GM21515 (cell line): ENCODE results near the gene KANK2.

Source experiments
- ATAC-seq: cut with Tn5 transposase; IDR thresholded peaks from one replicate; pipeline ENCODE4 v1.9.1; 2021; ENCODE audit not compliant: unreplicated experiment

KANK2 gene

DNA sequence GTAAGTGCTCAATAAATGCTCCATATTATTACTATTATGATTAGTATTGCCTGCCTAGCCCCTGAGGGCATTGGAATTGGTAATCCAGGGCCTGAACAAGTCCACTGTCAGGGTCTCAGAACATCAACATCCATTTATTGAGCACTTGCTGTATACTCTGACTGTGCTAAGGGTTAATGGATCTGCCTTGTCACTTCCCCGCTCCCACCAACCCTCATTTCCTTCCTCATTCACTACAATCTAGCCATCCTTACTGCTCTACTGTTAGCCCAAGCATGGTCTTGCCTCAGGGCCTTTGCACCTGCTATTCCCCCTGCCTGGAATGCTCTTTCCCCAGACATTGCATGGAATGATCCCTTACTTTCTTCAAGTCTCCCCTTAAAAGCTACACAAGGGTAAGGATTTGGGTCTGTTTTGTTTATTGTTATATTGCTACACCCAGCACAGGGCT is 29.4 kb upstream of the KANK2 start:
- ATAC-seq: no peak

- no peak for ATAC-seq
Measured at GRCh38 chr19:11225815-11226214, 28.5 kb upstream of the KANK2 start.

DNA sequence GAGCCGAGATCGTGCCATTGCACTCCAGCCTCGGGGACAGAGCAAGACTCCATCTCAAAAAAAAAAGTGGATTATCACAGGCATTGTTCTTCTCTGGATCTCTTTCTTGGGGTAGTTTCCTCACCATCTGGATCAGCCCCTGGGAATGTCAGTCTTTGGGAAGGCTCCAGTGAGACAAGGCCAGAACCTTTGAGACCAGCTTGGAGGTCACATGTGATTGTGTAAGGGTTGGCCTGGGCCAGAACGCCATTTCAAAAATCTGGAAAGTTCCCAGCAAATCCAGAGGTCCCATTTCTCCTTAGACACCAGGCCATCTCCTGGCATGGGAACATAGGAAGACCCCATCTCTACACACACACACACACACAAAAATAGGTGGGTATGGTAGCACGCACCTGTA is 27.8 kb upstream of the KANK2 start:
- no peak for ATAC-seq

GRCh38 chr19:11224429-11224828 is 27.1 kb upstream of the KANK2 start:
- ATAC-seq: no peak

GRCh38 chr19:11223200-11223599 is 25.9 kb upstream of the KANK2 start:
- no peak for ATAC-seq

GRCh38 chr19:11221082-11221598 is 23.8 kb upstream of the KANK2 start:
- no peak for ATAC-seq

DNA sequence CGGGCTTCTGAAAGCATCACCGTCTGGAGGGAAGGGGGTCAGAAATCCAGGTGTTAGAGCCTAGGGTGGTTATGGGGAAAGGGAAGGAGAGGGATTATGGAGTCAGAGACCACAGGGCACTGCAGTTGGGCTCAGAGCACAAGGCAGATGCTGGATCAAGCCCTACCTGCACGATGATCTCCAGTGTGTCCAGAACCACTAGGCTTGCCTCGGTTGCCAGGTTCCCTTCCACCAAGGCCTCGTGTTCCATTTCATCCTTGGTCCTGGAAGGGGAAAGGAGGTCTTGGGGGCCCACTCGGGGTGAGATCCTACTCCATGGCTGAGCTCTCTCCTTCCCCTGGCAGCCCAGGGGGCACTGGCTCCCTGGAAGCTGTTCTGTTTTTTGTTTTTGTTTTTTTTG is 17.0 kb upstream of the KANK2 start:
- no peak for ATAC-seq

GRCh38 chr19:11210656-11210928 is 13.2 kb upstream of the KANK2 start:
- ATAC-seq: no peak

DNA sequence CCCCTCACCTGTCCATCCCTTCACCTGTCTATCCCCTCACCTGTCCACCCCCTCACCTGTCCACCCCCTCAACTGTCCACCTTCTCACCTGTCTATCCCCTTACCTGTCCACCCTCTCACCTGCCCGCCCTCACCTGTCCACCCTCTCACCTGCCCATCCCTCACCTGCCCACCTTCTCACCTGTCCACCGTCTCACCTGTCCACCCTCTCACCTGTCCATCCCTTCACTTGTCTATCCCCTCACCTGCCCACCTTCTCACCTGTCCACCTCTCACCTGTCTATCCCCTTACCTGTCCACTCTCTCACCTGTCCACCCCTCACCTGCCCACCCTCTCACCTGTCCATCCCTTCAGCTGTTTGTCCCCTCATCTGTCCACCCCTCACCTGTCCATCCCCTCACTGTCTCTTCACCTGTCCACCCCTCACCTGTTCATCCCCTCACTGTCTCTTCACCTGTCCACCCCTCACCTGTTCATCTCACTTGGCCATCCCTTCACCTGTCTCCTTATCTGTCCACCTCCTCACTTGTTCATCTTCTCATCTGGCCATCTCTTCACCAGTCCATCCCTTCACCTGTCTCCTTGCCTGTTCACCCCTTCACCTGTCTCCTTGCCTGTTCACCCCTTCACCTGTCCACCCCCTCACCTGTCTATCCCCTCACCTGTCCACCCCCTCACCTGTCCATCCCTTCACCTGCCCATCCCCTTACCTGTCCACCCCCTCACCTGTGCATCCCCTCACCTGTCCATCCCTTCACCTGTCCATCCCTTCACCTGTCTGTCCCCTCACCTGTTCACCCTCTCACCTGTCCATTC is 12.7 kb upstream of the KANK2 start:
- no peak for ATAC-seq

- ATAC-seq: no peak
Measured at GRCh38 chr19:11208561-11209471, 11.5 kb upstream of the KANK2 start.

- no peak for ATAC-seq
Measured at GRCh38 chr19:11205939-11206570, 8.7 kb upstream of the KANK2 start.

- ATAC-seq: no peak
Measured at GRCh38 chr19:11204943-11205349, 7.6 kb upstream of the KANK2 start.

GRCh38 chr19:11204076-11204602 is 6.8 kb upstream of the KANK2 start:
- no peak for ATAC-seq

DNA sequence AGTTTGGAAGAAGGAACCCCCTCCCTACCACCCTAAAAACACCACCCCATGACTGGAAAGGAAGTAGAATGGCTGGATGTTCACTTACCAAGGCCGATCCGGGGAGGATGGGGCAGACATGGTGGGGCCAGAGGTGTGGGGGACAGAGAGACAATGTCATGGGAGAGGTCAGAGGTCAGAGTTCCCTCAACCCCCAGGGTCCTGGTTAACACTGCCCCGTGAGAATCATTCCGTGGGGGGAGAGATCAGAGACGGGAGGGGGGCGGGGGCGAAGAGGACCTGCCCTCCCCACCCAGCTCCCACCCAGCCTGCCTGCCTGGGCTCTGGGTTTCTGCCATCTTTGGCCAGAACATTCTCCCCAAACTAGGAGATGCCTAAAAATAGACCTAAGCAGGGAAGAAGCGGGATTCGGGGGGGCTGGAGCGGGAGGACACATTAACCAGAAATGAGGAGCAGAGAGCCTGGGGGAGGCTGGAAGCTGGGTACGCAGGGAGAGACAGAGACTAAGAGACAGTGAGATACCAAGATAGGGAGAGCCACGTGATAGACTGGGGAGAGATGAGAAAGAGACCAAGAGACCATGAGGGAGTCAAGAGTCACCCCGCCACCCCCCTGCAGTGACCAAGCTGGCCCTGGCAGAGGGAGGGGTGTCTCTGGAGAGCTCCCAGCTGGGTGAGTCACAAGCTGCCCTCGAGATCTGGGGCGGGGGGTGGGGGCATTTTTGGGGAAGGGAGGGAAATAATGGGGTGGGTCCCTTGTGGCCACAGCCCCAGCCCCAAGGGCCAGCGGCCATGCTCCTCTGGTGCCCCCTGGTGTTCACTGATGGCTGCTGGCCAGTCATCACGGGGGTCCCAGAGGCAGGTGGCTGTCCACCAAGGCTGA is 6.1 kb upstream of the KANK2 start:
- no peak for ATAC-seq

GRCh38 chr19:11202488-11203193 is 5.3 kb upstream of the KANK2 start:
- no peak for ATAC-seq

DNA sequence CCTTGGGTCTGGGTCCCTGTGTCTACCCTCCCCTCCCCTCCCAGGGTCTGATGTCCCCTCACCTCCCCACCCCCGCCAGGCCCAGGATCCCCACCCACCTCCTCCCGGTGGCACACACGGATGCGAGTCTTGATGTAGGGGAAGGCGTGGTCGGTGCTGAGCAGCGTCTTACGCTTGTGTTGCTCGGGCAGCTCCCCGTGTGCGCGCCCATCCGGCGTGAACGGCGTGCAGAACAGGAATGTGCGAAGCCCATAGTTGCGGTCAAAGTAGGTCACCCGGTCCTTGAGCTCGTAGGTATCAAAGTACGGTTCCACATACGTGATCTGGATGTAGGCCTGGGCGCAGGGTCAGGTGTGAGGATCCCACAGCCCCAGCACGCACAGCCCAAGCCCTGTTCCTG is 4.4 kb upstream of the KANK2 start:
- no peak for ATAC-seq

GRCh38 chr19:11200931-11201330 is 3.6 kb upstream of the KANK2 start:
- ATAC-seq: no peak

DNA sequence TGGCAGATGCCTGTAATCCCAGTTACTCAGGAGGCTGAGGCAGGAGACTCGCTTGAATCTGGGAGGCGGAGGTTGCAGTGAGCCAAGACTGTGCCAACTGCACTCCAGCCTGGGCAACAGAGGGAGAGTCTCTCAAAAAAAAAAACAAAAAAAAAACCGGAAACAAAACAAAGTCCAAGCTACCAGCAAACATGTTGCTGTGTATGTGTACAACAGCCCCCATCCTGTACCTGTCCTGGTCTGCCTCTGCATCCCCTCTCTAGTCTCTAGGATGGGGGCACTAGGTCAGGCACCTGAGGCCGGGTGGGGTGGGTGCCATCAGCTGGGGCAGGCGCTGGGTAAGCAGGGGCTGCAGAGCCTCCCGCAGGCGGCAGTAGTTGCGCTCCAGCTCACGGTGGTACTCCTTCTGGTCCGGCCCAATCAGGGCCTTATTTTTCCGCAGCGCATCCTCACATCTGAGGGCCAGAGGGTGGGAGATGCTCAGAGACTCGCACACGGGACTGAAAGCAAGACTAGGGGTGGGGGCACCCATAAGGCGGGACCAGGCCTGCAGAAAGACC is 2.8 kb upstream of the KANK2 start:
- no peak for ATAC-seq

DNA sequence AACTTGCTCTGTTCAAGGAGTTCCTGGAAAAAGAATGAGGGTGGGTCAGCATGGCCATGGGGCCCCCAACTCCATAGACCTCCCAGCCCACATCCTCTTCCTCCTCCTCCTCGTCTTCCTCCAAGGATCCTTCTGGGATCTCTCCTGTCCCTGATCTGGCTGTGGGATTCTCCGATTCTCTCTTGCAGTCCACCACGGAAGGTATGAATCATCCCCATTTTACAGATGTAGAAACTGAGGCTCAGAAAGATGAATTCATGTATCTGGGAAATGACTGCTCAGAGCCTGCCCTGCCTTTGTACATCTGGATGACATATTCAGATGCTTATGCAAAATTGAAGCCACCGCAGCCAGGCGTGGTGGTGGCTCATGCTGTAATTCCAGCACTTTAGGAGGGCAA is 2.2 kb upstream of the KANK2 start:
- no peak for ATAC-seq
